MM.1S (cell line): ENCODE results near the gene S100A3.

Experiments used
- CTCF ChIP-seq: fragments of 300-600 bp; sonication (generic); IDR thresholded peaks from 2 replicates; pipeline ENCODE4 v1.5.1; 2016; ENCODE audit warnings: antibody characterized with exemption, low read length, mixed read lengths
- EZH2 ChIP-seq: fragments of 300-600 bp; sonication (generic); optimal IDR thresholded peaks from 2 replicates; pipeline ENCODE3; 2017; ENCODE audit warnings: low read depth, mild to moderate bottlenecking, antibody characterized with exemption, low read length, mixed read lengths
- EZH2phosphoT487 ChIP-seq: fragments of 300-600 bp; sonication (generic); IDR thresholded peaks from 2 replicates; pipeline ENCODE4 v1.6.1; 2018; ENCODE audit warnings: antibody characterized with exemption, low read length

GRCh38 chr1:153553830-153554541 lies 4.9 kb upstream of the S100A3 start:
- TF ChIP-seq CTCF (no peak), EZH2 (no peak), EZH2phosphoT487 (no peak)
